Bronchial epithelial cell (primary cell): ENCODE measurements around the gene PLCB1. TPM values are rescaled to one million over a fixed set of nuclear protein-coding genes. Genes with fewer than 3 reads are reported as not detected.
A peak's percentile ranks its signal among the peaks of the same experiment; 100 is the strongest.
"Not testable (repeated sequence)": the region's sequence is repeated elsewhere in the genome, so short reads cannot be mapped to it uniquely, and the experiment has no call there.

Experiments used
- DNase-seq: peaks from one replicate; pipeline ENCODE4 v3.0.0-alpha.2; 2010; ENCODE audit warnings: low read depth
- FAIRE-seq: peaks from 2 replicates; lab custom pipeline; 2011; peaks lifted over from hg19 to GRCh38; lab: Jason Lieb, UNC
- H3K27me3 ChIP-seq: 2 replicates; pipeline ENCODE4 v1.5.1; 2011; ENCODE audit warnings: low read length; ENCODE audit not compliant: control insufficient read depth, insufficient read depth
- H3K36me3 ChIP-seq: 2 replicates; pipeline ENCODE4 v1.5.1; 2011; ENCODE audit warnings: low read length; ENCODE audit not compliant: control insufficient read depth, insufficient read depth
- H3K4me3 ChIP-seq: 2 replicates; pipeline ENCODE4 v1.5.1; 2011; ENCODE audit warnings: mild to moderate bottlenecking, low read depth, low read length, control low read depth
- CTCF ChIP-seq: IDR thresholded peaks from 2 replicates; pipeline ENCODE4 v1.5.1; 2011; ENCODE audit warnings: mild to moderate bottlenecking, moderate library complexity, low read length, control low read depth, inconsistent platforms; ENCODE audit not compliant: insufficient read depth, severe bottlenecking
- total RNA-seq: library from RNA; depleted of rRNA; stranded (reverse); fragments of >200 nt; gene quantifications from 2 replicates; pipeline ENCODE4 v1.2.1, GENCODE V29; 2014

Gene PLCB1
- total RNA-seq, 1 donor from 2014 or later = 1.1 TPM

- no peak for TF ChIP-seq CTCF
- no peak overlapping the region for H3K4me3 ChIP-seq
- DNase-seq (no peak), FAIRE-seq (no peak)
- no peaks in the 10 kb centered on the region for H3K36me3 ChIP-seq
- no peaks in the 10 kb centered on the region for H3K27me3 ChIP-seq
These were observed 507.2 kb downstream of the PLCB1 start for GRCh38 chr20:8639112-8639778.

- TF ChIP-seq CTCF = no peak
- Histone ChIP-seq H3K36me3 (no peaks in the 10 kb centered on the region), H3K27me3 (no peaks in the 10 kb centered on the region), H3K4me3 (no peak overlapping the region)
- DNase-seq = no peak
- no peak for FAIRE-seq
These were observed 508.4 kb downstream of the PLCB1 start for GRCh38 chr20:8640461-8640860.

- peak; percentile 44 for DNase-seq
- no peak for FAIRE-seq
- no peak for TF ChIP-seq CTCF
- Histone ChIP-seq H3K4me3 (no peak overlapping the region), H3K27me3 (no peaks in the 10 kb centered on the region), H3K36me3 (no peaks in the 10 kb centered on the region)
These were observed 510.2 kb downstream of the PLCB1 start for GRCh38 chr20:8642247-8642646.

- H3K36me3 ChIP-seq, H3K27me3 ChIP-seq, H3K4me3 ChIP-seq, FAIRE-seq, DNase-seq: not testable (repeated sequence)
These were observed 512.4 kb downstream of the PLCB1 start for GRCh38 chr20:8644468-8644867.

- no peak for FAIRE-seq
- no peak for TF ChIP-seq CTCF
- Histone ChIP-seq H3K27me3 (no peaks in the 10 kb centered on the region), H3K36me3 (no peaks in the 10 kb centered on the region), H3K4me3 (no peak overlapping the region)
- DNase-seq = no peak
These were observed 513.3 kb downstream of the PLCB1 start for GRCh38 chr20:8645326-8645725.

- Histone ChIP-seq H3K27me3 (no peaks in the 10 kb centered on the region), H3K36me3 (no peaks in the 10 kb centered on the region), H3K4me3 (no peak overlapping the region)
- FAIRE-seq (no peak), DNase-seq (peak; percentile 89)
- no peak for TF ChIP-seq CTCF
These were observed 514.0 kb downstream of the PLCB1 start for GRCh38 chr20:8646033-8646441.
